Measurements from ENCODE around the gene SOHLH1.

DNA sequence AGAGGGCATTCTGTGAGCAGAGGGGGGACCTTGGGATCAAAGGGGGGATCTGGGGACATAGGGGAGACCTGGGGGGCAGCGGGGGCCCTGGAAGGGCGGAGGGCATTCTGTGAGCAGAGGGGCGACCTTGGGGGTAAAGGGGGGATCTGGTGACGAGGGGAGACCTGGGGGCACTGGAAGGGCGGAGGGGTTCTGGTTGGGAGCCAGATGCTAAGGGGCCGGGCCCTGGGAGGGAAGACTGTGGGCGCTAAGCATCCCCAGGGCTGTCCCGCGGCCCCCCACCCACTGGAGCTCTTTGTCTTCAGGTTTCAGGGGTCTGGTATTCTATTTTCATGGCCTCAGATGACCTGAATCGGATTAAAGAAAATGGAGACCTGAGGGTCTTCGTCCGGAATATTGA, 35.4 kb downstream of the SOHLH1 start:
- TF ChIP-seq CTCF (IDR thresholded peaks at IDR 0.05) (no peak), POLR2A (IDR thresholded peaks at IDR 0.05) (no peak)

Measured in esophagus squamous epithelium (tissue), 4 donors.